ENCODE measurements around the gene NDFIP2. TPM values are rescaled to one million over a fixed set of nuclear protein-coding genes. Genes with fewer than 3 reads are reported as not detected.

NDFIP2 gene
- total RNA-seq, 2 donors from 2014 or later: 107 to 152 TPM

DNA sequence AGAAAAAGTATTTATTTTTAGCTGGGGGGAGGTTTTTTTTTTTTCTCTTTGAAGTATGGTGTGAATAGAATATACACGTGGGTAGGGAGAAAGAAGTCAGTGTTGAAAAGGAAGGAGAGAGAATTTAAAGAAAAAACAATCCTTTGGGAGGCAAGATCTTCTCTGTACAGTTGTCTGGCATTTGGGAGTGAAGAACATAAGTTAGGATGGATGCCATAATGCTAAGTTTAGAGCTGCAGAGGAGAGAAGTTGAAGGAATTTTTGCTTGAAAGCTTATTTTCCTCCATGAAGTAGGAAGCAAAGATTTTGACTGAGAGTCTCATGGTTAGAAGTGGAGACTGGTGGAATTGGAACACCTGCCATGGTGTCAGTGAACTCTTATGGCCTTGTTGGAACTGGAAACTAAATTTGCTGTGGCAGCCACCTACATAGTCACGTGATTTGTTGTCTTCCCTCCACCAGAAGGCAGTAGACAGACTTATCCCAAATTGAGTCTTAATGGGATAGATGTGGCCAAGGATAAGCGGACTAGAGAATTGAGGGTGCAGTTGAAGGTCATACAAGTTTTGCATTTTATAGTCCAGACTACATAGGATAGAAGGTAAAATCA lies 22.0 kb downstream of the NDFIP2 start:
- ATAC-seq (no peak), DNase-seq (ENCODE audit: low spot score in 2 of 2) (no peak)
- Mint-ChIP-seq H3K9me3 (peaks cover 0 to under 1% of the 10 kb centered on the region in 2 donors), H3K36me3 (peaks cover 9 to 50% of the 10 kb centered on the region in 2 donors), H3K27ac (peak overlapping the region in 1 of 2 donors; percentile 91)

DNA sequence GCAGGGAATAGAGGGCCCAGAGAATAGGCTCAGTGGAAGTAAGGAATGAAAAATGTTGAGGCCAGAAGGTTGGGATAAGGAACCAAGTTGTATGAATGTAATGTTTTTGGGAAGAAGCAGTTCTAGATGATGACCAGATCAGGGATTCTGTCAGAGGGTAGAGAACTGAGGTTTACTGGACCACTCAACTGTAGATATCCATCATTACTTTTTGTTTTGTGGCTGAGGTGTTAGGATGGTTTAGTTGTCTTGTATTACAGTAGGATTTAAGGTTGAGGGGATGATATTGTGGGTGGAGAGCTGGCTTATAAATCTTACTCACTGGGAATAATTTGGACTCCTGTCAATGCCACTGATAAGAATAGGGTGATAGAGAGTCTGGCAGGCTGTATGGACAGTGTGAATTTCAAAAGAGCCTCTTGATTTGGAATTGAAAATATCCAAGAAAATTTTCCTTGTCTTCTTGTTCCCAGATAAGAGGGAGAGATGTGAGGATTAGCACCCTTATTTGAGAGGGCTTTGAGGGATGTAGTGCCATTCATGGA lies 22.6 kb downstream of the NDFIP2 start:
- H3K27ac Mint-ChIP-seq: peak overlapping the region; percentile 56 to 91
- peaks cover 8 to 44% of the 10 kb centered on the region in 2 donors for H3K36me3 Mint-ChIP-seq
- H3K9me3 Mint-ChIP-seq: no peaks in the 10 kb centered on the region
- DNase-seq (ENCODE audit: low spot score in 2 of 2): no peak
- peak in 1 of 2 donors; percentile 44 for ATAC-seq

DNA sequence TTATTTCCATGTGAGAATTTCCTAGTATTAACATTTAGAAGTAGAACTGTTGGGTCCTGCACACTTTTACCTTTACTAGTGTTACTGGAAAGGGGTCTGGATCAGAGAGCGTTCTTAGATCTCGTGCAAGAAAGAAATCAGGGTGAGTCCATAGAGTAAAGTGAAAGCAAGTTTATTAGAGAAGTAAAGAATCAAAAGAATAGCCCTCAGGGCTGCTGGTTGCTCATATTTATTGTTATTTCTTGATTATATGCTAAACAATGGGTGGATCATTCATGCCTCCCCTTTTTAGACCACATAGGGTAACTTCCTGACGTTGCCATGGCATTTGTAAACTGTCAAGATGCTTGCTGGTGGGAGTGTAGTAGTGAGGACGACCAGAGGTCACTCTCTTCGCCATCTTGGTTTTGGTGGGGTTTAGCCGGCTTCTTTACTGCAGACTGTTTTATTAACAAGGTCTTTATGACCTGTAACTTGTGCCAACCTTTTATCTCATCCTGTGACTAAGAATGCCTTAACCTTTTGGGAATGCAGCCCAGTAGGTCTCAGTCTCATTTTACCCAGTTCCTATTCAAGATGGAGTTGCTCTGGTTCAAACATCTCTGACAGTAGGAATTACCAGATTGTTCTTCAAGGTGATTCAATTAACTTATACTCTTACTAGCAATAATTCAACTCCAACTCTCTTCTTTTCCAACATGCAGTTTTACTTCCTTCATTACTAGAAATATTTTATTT lies 27.4 kb downstream of the NDFIP2 start:
- no peaks in the 10 kb centered on the region for H3K9me3 Mint-ChIP-seq
- DNase-seq (ENCODE audit: low spot score in 2 of 2) (no peak), ATAC-seq (peak in 1 of 2 donors; percentile 26)
- peaks cover 4 to 31% of the 10 kb centered on the region in 2 donors for H3K36me3 Mint-ChIP-seq
- H3K27ac Mint-ChIP-seq: peak overlapping the region in 1 of 2 donors; percentile 50

DNA sequence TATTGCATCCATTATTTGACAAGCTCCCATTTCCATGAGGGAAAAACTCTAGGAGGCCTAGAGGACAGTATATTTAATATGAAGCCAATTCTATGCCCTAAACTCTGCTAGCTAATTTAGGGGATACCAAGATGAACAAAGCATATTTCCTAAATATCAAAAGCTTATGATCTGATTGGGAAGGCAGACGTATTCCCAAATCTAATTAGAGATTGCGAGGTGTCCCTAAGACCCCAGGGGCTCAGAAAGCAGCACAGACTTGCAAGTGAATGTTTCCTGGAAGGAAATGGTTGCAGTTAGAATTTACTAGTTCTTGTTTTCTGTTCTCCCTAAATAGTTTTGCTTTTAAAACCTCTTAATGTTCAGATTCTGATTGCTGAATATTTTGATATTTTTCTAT lies 30.7 kb downstream of the NDFIP2 start:
- ATAC-seq (no peak), DNase-seq (ENCODE audit: low spot score in 2 of 2) (no peak)
- no peaks in the 10 kb centered on the region for H3K9me3 Mint-ChIP-seq
- H3K36me3 Mint-ChIP-seq: peaks cover 0 to 28% of the 10 kb centered on the region in 2 donors
- no peak overlapping the region for H3K27ac Mint-ChIP-seq

DNA sequence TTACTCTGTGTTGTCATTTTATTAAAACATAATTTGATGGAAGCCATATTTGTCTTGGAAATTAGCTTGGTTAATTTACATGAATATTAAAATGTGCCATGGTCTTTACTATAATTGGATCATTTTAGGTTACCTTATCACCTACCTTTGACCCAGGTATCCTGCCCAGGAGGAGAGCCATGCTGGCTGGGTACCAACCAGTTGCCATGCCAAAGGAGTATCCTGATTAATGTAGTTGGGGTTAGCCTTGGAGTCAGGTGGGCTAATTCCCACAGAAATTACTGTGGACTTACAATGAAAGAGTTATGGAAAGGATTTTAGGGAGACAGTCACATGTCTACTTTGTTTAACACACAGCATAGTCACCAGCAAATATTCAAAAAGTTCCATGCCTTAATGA lies 32.0 kb downstream of the NDFIP2 start:
- DNase-seq (ENCODE audit: low spot score in 2 of 2): no peak
- peaks cover 0 to 34% of the 10 kb centered on the region in 2 donors for H3K36me3 Mint-ChIP-seq
- peak overlapping the region in 1 of 2 donors; percentile 72 for H3K27ac Mint-ChIP-seq
- no peak for ATAC-seq
- no peaks in the 10 kb centered on the region for H3K9me3 Mint-ChIP-seq

DNA sequence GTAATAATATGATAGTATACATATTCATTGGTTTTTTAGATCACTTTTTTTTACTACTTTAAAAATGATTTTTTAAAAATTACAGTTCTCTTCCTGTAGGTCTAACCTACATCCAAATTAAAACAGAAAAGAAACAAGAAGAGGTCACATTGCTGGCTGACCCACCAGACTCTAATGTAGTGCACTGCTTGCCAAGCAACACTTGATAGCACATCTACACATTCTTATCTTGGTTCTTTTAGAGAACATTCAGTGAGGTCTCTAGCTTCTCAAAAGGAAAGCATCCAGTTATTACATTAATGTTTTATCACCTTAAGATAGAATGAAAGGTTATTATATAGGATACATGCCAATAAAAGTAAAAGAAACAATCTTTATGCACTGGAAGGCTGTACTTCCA lies 35.6 kb downstream of the NDFIP2 start:
- Mint-ChIP-seq H3K36me3 (peaks cover 0 to 34% of the 10 kb centered on the region in 2 donors), H3K27ac (no peak overlapping the region), H3K9me3 (no peaks in the 10 kb centered on the region)

DNA sequence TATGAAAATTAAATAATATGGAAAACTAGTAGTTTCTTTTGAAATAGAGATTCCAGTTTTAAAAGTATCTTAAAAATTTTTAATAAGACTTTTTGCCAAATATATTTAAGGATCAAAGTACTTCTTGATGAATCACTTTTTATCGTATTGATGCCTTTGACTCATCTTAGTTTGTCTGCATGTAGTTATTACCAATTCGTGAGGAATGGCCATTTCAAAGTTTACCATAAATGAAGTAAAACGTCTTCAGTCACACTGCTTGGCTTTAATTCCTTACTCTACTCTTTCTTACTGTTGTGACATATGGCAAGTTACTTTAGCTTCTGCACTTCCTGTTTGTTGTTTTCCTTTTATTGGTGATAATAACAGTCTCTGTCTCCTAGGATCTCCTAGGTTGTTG lies 38.3 kb downstream of the NDFIP2 start:
- DNase-seq (ENCODE audit: low spot score in 2 of 2): no peak
- ATAC-seq: no peak
- Mint-ChIP-seq H3K27ac (no peak overlapping the region), H3K36me3 (peaks cover 6 to 27% of the 10 kb centered on the region in 2 donors), H3K9me3 (peaks cover 0 to 3% of the 10 kb centered on the region in 2 donors)

More for the DNA sequence above, 35.6 kb downstream of the NDFIP2 start:
- DNase-seq (ENCODE audit: low spot score in 2 of 2) (no peak), ATAC-seq (no peak)

DNA sequence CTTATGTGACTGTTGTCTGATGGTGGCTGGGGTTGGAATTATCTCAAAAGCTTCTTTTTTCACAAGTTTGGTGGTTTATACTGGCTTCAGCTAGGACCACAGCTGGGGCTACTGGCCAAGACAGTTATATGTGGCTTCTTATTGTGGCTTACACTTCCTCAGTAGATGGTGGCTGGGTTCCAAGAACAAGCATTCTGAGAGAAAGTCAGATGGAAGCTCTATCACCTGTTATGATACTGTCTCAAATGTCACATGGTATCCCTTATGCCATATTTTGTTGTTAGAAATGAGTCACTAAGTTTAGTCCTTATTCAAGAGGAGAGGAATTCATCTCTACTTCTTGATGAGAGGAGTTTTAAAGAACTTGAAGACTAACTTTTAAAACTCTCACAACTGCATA lies 41.6 kb downstream of the NDFIP2 start:
- Mint-ChIP-seq H3K9me3 (peaks cover 0 to 3% of the 10 kb centered on the region in 2 donors), H3K36me3 (peaks cover 6 to 24% of the 10 kb centered on the region in 2 donors), H3K27ac (peak overlapping the region; percentile 80 to 95)
- DNase-seq (ENCODE audit: low spot score in 2 of 2) (peak in 1 of 2 donors; percentile 43), ATAC-seq (peak; percentile 95 to 97)

DNA sequence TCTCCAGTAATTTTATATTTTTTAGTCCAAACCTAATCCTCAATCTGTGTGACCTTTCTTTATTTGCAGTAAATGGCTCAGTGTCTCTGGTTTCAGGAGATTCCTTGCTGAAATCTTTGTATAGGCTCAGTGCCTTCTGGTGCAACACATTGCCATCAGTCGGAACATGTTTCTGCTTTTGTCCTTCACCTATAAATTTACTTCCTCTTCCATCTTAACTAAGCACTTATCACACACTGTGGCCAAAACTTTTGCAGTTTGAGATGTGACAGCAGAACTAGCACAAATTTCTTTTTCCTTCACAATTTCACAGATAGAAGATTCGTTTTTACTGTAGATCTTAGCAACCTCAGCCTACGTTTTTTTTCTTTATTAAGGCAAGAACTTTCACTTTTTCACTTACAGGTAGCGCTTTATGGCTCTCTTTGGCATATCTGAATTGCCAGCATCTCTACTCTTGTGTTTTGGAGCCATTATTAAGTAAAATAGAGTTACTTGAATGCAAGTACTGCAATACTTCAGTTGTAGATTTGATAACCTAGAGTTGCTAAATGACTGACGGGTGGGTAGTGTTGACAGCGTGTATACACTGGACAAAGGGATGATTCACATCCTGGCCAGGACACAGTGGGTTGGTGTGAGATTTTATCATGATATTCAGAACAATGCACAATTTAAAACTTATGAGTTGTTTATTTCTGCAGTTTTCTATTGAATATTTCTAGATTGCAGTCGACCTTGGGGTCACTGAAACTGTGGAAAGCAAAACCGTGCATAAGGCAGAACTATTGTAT lies 44.3 kb downstream of the NDFIP2 start:
- peak in 1 of 2 donors; percentile 43 for ATAC-seq

DNA sequence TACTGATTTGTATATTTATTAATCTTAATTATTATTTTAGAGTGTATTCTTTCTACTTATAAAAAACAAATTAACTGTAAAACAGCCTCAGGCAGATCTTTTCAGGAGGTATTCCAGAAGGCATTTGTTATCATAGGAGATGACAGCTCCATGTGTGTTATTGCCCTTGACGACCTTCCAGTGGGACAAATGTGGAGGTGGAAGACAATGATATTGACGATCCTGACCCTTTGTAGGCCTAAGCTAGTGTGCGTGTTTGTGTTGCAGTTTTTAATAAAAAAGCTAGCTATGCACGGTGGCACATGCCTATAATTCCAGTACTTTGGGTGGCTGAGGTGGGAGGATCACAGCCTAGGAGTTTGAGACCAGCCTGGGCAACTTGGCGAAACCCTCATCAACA lies 46.7 kb downstream of the NDFIP2 start:
- DNase-seq (ENCODE audit: low spot score in 2 of 2): no peak
- Mint-ChIP-seq H3K36me3 (peaks cover 14 to 15% of the 10 kb centered on the region in 2 donors), H3K9me3 (no peaks in the 10 kb centered on the region), H3K27ac (no peak overlapping the region)
- ATAC-seq: no peak

More for the DNA sequence above, 44.3 kb downstream of the NDFIP2 start:
- DNase-seq (ENCODE audit: low spot score in 2 of 2): no peak
- peaks cover 0 to 3% of the 10 kb centered on the region in 2 donors for H3K9me3 Mint-ChIP-seq
- peaks cover 11 to 17% of the 10 kb centered on the region in 2 donors for H3K36me3 Mint-ChIP-seq
- H3K27ac Mint-ChIP-seq: no peak overlapping the region

DNA sequence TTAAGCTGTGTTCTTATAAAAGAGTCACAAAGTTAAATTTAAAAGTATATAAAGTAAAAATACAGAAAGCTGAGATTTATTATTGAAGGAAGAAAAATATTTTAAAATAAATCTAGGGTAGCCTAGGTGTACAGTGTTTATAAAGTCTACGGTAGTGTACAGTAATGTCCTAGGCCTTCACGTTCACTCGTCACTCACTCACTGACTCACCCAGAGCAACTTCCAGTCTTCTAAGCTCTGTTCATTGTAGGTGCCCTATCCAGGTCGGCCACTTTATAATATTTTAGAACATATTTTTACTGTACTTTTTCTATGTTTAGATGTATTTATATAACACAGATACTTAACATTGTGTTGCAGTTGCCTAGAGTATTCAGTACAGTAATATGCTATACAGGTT lies 47.4 kb downstream of the NDFIP2 start:
- peaks cover 12 to 13% of the 10 kb centered on the region in 2 donors for H3K36me3 Mint-ChIP-seq
- H3K9me3 Mint-ChIP-seq: no peaks in the 10 kb centered on the region
- DNase-seq (ENCODE audit: low spot score in 2 of 2) (no peak), ATAC-seq (no peak)
- H3K27ac Mint-ChIP-seq: no peak overlapping the region

DNA sequence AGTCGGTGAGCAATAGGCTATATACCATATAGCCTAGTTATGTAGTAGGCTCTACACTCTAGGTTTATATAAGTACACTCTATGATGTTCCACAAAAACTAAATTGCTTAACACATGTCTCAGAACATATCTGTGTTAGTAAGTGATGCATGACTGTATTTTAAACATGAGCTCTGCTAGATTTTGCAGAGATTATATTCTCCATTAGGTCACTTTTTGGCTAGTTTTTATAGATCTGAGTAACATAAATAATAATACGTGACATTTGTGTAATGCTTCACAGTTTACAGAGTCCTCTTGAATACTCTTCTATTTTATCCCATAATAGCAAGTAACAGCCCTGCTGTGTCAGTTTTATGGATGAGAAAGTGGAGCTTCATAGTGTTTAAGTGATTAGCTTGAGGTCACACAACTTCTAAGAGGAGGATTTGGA lies 47.8 kb downstream of the NDFIP2 start:
- H3K36me3 Mint-ChIP-seq: peaks cover 13 to 14% of the 10 kb centered on the region in 2 donors
- ATAC-seq (no peak), DNase-seq (ENCODE audit: low spot score in 2 of 2) (no peak)
- no peaks in the 10 kb centered on the region for H3K9me3 Mint-ChIP-seq
- no peak overlapping the region for H3K27ac Mint-ChIP-seq

DNA sequence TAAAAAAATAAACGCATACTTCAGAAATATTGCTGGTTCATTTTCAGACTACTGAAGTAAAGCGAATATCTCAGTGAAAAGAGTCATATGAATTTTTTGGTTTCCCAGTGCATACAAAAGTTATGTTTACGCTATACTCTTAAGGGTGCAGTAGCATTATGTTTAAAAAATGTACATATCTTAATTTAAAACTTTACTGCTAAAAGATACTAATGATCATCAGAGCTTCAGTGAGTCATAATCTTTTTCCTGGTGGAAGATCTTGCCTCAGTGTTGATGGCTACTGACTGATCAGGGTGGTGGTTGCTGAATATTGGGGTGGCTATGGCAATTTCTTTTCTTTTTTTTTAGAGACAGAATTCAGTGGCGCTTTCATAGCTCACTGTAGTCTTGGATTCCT lies 48.9 kb downstream of the NDFIP2 start:
- Mint-ChIP-seq H3K36me3 (peaks cover 23% of the 10 kb centered on the region in 2 donors), H3K27ac (no peak overlapping the region), H3K9me3 (no peaks in the 10 kb centered on the region)
- ATAC-seq: no peak
- DNase-seq (ENCODE audit: low spot score in 2 of 2): no peak

DNA sequence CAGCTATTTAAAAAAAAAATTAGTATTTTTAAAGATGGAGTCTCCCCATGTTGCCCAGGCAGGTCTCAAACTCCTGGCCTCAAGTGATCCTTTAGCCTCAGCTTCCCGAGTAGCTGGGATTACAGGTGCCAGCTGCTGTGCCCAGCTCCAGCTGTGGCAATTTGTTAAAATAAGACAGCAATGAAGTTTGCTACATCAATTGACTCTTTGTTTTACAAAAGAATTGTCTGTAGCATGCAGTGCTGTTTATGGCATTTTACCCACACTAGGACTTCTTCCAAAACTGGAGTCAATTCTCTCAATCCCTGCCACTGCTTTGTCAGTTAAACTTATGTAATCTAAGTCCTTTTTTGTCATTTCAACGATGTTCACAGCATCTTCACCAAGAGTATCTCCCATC lies 49.3 kb downstream of the NDFIP2 start:
- H3K9me3 Mint-ChIP-seq: no peaks in the 10 kb centered on the region
- peak overlapping the region; percentile 48 to 69 for H3K27ac Mint-ChIP-seq
- no peak for DNase-seq (ENCODE audit: low spot score in 2 of 2)
- peaks cover 23 to 24% of the 10 kb centered on the region in 2 donors for H3K36me3 Mint-ChIP-seq
- ATAC-seq: no peak

DNA sequence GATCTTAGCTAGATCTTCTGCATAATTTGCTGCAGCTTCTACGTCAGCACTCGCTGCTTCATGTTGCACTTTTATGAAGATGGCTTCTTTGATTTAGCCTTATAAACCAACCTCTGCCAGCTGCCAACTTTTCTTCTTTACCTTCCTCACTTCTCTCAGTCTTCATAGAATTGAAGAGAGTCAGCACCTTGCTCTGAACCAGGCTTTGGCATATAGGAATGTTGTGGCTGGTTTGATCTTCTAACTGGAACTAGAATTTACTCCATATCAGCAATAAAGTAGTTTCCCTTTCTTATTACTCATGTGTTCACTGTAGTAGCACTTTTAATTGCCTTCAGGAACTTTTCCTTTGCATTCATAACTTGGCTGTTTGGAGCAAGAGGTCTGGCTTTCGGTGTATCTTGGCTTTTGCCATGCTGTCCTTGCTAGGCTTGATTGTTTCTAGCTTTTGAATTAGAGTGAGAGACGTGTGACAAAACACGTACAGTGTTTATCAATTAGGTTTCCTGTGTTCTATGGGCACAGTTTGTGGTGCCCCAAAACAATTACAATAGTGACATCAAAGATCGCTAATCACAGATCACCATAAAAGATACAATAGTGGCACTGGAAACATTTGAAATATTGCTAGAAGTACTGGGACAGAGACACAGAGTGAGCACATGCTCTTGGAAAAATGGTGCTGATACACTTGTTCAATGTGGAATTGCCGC lies 50.7 kb downstream of the NDFIP2 start:
- H3K27ac Mint-ChIP-seq: peak overlapping the region in 1 of 2 donors; percentile 13
- DNase-seq (ENCODE audit: low spot score in 2 of 2): no peak
- peak in 1 of 2 donors; percentile 26 for ATAC-seq
- H3K36me3 Mint-ChIP-seq: peaks cover 24 to 28% of the 10 kb centered on the region in 2 donors
- no peaks in the 10 kb centered on the region for H3K9me3 Mint-ChIP-seq

DNA sequence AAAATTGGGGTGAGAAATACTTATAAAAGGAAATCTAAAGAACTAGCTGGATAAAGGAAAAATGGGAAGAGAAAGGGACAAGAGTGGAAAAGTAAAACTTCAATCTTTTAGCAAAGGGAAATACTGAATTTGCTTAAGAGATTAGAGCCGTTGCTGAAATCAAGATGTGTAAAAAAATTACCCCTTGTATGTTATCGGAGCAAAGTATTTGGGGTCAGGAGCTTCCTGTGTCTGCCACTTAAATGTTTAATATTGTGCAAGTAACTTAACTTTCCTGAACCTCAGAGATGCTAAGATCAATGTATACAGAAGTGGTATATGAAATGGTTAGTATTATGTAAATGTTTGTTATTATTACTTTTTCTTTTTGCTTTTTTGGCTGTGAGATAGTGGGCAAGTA lies 51.6 kb downstream of the NDFIP2 start:
- H3K27ac Mint-ChIP-seq: no peak overlapping the region
- no peaks in the 10 kb centered on the region for H3K9me3 Mint-ChIP-seq
- peaks cover 24 to 29% of the 10 kb centered on the region in 2 donors for H3K36me3 Mint-ChIP-seq
- DNase-seq (ENCODE audit: low spot score in 2 of 2): no peak
- ATAC-seq: no peak

Data from activated naive CD4-positive, alpha-beta T cell treated with anti-CD3 and anti-CD28 coated beads, Interleukin-2, amount 50 U/mL, for 72 hours (primary cell).